BE2C (cell line): ENCODE measurements around the gene SARDH.

Source experiments
- DNase-seq: peaks from one replicate; pipeline ENCODE4 v3.0.0-alpha.2; 2020
- H3K27me3 ChIP-seq: fragments of 250-450 bp; sonication (Bioruptor Pico); 2 replicates; pipeline ENCODE4 v1.5.1; 2020; ENCODE audit warnings: mild to moderate bottlenecking
- H3K36me3 ChIP-seq: fragments of 250-450 bp; sonication (Bioruptor Pico); 2 replicates; pipeline ENCODE4 v1.5.1; 2020; ENCODE audit warnings: mild to moderate bottlenecking
- H3K4me1 ChIP-seq: fragments of 250-450 bp; sonication (Bioruptor Pico); 2 replicates; pipeline ENCODE4 v1.5.1; 2020
- H3K4me3 ChIP-seq: 2 replicates; pipeline ENCODE4 v1.5.1; 2011; ENCODE audit warnings: low read depth, low read length
- H3K9me3 ChIP-seq: fragments of 250-450 bp; sonication (Bioruptor Pico); 2 replicates; pipeline ENCODE4 v1.5.1; 2020
- TF ChIP-seq, protein P1 (sequence below): IDR thresholded peaks from 2 replicates; pipeline ENCODE4 v1.5.1; 2012; ENCODE audit warnings: mild to moderate bottlenecking, low read depth, low read length

SARDH gene

GRCh38 chr9:133784731-133785561, 46.8 kb upstream of the SARDH start:
- H3K9me3 ChIP-seq, result no peaks in the 10 kb centered on the region
- DNase-seq, result no peak
- H3K4me3 ChIP-seq, result no peak overlapping the region
- no peaks in the 10 kb centered on the region for H3K27me3 ChIP-seq
- TF ChIP-seq, protein P1, sequence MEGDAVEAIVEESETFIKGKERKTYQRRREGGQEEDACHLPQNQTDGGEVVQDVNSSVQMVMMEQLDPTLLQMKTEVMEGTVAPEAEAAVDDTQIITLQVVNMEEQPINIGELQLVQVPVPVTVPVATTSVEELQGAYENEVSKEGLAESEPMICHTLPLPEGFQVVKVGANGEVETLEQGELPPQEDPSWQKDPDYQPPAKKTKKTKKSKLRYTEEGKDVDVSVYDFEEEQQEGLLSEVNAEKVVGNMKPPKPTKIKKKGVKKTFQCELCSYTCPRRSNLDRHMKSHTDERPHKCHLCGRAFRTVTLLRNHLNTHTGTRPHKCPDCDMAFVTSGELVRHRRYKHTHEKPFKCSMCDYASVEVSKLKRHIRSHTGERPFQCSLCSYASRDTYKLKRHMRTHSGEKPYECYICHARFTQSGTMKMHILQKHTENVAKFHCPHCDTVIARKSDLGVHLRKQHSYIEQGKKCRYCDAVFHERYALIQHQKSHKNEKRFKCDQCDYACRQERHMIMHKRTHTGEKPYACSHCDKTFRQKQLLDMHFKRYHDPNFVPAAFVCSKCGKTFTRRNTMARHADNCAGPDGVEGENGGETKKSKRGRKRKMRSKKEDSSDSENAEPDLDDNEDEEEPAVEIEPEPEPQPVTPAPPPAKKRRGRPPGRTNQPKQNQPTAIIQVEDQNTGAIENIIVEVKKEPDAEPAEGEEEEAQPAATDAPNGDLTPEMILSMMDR, result no peak
- H3K36me3 ChIP-seq, result peaks cover 63% of the 10 kb centered on the region
- H3K4me1 ChIP-seq, result peaks cover 21% of the 10 kb centered on the region

- no peaks in the 10 kb centered on the region for H3K27me3 ChIP-seq
- H3K9me3 ChIP-seq, result no peaks in the 10 kb centered on the region
- no peak overlapping the region for H3K4me3 ChIP-seq
- peaks cover 14% of the 10 kb centered on the region for H3K4me1 ChIP-seq
- peak; percentile 49 for DNase-seq
- H3K36me3 ChIP-seq, result peaks cover 77% of the 10 kb centered on the region
- TF ChIP-seq, protein P1, result no peak
Measured at GRCh38 chr9:133783331-133783731, 45.2 kb upstream of the SARDH start.

DNA sequence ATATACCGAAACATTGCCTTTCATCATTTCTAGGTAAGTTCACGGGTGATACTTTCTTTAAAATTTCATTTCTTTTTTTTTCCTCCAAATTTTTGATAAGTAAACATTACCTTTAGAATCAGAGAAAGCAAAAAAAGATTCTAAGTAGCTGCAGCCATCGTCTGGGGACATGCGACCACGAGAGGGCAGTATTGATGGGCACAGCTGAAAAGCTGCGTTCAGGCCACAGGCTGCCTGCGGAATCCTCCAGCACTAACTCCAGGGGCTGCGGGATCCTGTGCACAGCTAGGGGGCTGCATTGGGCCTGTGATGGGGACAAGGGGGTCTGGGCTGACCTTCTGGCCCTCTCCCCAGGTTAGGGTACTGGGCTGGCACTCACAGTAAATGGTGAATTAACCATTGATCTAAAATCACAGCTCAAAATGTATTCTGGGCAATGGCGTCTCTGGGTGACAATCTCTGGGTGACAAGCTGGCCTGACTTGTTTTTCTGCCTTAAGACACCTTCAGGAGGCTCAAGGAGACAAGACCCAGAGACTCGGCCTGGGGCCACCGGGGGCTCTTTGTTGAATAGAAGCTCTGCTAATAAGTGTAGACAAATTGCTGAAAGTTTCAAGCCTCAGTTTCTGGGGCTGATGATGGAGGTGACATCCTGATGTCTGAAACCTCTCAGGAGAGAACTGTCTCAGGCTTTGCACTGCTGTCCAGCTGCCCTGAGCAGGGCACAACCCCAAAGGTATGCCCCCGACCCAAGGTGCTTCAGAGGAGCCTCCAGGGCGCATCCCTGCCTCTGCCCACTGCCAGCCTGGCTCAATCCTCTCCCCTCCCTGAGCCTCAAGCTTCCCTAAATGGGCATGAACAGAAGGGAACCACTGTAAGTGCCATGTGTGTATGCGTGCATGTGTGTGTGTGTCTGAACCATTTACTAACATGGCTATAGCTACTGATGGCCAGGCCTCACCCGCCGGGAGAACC, 44.3 kb upstream of the SARDH start:
- TF ChIP-seq, protein P1, result peak; percentile 95
- H3K27me3 ChIP-seq, result no peaks in the 10 kb centered on the region
- H3K4me3 ChIP-seq, result no peak overlapping the region
- peaks cover 7% of the 10 kb centered on the region for H3K4me1 ChIP-seq
- DNase-seq, result peak; percentile 89
- H3K36me3 ChIP-seq, result peaks cover 78% of the 10 kb centered on the region
- no peaks in the 10 kb centered on the region for H3K9me3 ChIP-seq

DNA sequence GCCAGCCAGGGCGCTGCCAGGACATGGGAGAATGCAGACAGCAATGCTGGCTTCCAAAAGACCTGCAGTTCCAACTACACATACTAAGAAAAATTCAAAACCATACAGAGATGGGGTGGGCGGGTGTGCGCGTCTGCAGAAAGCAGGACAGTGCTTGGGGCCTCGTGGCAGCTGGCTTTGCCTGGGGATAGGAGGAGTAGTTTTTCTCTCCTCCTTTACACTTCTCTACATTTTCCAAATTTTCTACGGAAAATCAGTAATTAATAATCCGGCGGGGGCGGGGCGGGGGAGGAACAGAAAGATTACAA, 43.6 kb upstream of the SARDH start:
- Histone ChIP-seq H3K4me1 (peaks cover 7% of the 10 kb centered on the region), H3K9me3 (no peaks in the 10 kb centered on the region), H3K36me3 (peaks cover 84% of the 10 kb centered on the region), H3K27me3 (no peaks in the 10 kb centered on the region), H3K4me3 (no peak overlapping the region)
- TF ChIP-seq, protein P1, result no peak
- no peak for DNase-seq

- Histone ChIP-seq H3K36me3 (peaks cover 87% of the 10 kb centered on the region), H3K9me3 (no peaks in the 10 kb centered on the region), H3K27me3 (no peaks in the 10 kb centered on the region), H3K4me1 (peaks cover 7% of the 10 kb centered on the region), H3K4me3 (no peak overlapping the region)
- TF ChIP-seq, protein P1, result no peak
- DNase-seq, result no peak
Measured at GRCh38 chr9:133780962-133781827, 43.0 kb upstream of the SARDH start.
